Measurements from ENCODE around the gene POLRMT. TPM values are rescaled to one million over a fixed set of nuclear protein-coding genes. Genes with fewer than 3 reads are reported as not detected.

The POLRMT gene
- total RNA-seq, 1 donor from 2014 or later: 58.2 TPM

- POLR2A ChIA-PET: no interaction called here
- Mint-ChIP-seq H3K36me3 (ENCODE audit: low read depth) (no peaks in the 10 kb centered on the region), H3K27ac (no peak overlapping the region), H3K27me3 (no peaks in the 10 kb centered on the region), H3K4me1 (peaks cover 2% of the 10 kb centered on the region), H3K9me3 (no peaks in the 10 kb centered on the region), H3K4me3 (no peak overlapping the region)
- ATAC-seq (ENCODE audit: low read depth): no peak
- CTCF ChIA-PET: no interaction called here
- TF ChIP-seq CTCF (IDR thresholded peaks at IDR 0.05): no peak
- intact Hi-C loops (cut with micrococcal nuclease): no loop called here
- no peak for DNase-seq
Observed at GRCh38 chr19:602391-603301, 30.7 kb downstream of the POLRMT start.

- H3K4me1 Mint-ChIP-seq: peaks cover 2% of the 10 kb centered on the region
- no peak for ATAC-seq (ENCODE audit: low read depth)
- TF ChIP-seq CTCF (IDR thresholded peaks at IDR 0.05): no peak
- H3K27me3 Mint-ChIP-seq: no peaks in the 10 kb centered on the region
- H3K4me3 Mint-ChIP-seq: no peak overlapping the region
- H3K9me3 Mint-ChIP-seq: no peaks in the 10 kb centered on the region
- POLR2A ChIA-PET: no interaction called here
- H3K27ac Mint-ChIP-seq: no peak overlapping the region
- DNase-seq: no peak
- no peaks in the 10 kb centered on the region for H3K36me3 Mint-ChIP-seq (ENCODE audit: low read depth)
- CTCF ChIA-PET: no interaction called here
- intact Hi-C loops (cut with micrococcal nuclease): no loop called here
Observed at GRCh38 chr19:601790-602189, 31.5 kb downstream of the POLRMT start.

- no peak for TF ChIP-seq CTCF (IDR thresholded peaks at IDR 0.05)
- no peaks in the 10 kb centered on the region for H3K9me3 Mint-ChIP-seq
- DNase-seq: no peak
- no peak overlapping the region for H3K4me3 Mint-ChIP-seq
- POLR2A ChIA-PET: no interaction called here
- peaks cover 2% of the 10 kb centered on the region for H3K4me1 Mint-ChIP-seq
- H3K36me3 Mint-ChIP-seq (ENCODE audit: low read depth): no peaks in the 10 kb centered on the region
- no peaks in the 10 kb centered on the region for H3K27me3 Mint-ChIP-seq
- H3K27ac Mint-ChIP-seq: no peak overlapping the region
- intact Hi-C loops (cut with micrococcal nuclease): no loop called here
- ATAC-seq (ENCODE audit: low read depth): no peak
- CTCF ChIA-PET: no interaction called here
Observed at GRCh38 chr19:601310-601709, 32.0 kb downstream of the POLRMT start.

GRCh38 chr19:597406-598315 lies 35.7 kb downstream of the POLRMT start:
- no peak for TF ChIP-seq CTCF (IDR thresholded peaks at IDR 0.05)
- intact Hi-C loops (cut with micrococcal nuclease): no loop called here
- CTCF ChIA-PET: interaction anchor here (0.7 kb wide), 1 partner anchor 85 kb away, joined by 3 read pairs; no protein-coding TSS in a partner anchor
- peaks cover 3% of the 10 kb centered on the region for H3K4me1 Mint-ChIP-seq
- ATAC-seq (ENCODE audit: low read depth) (no peak), DNase-seq (no peak)
- H3K27ac Mint-ChIP-seq: no peak overlapping the region
- H3K4me3 Mint-ChIP-seq: no peak overlapping the region
- H3K9me3 Mint-ChIP-seq: no peaks in the 10 kb centered on the region
- H3K27me3 Mint-ChIP-seq: peaks cover 6% of the 10 kb centered on the region
- POLR2A ChIA-PET: no interaction called here
- H3K36me3 Mint-ChIP-seq (ENCODE audit: low read depth): no peaks in the 10 kb centered on the region

- Mint-ChIP-seq H3K27ac (no peak overlapping the region), H3K36me3 (ENCODE audit: low read depth) (no peaks in the 10 kb centered on the region), H3K4me1 (peaks cover 3% of the 10 kb centered on the region), H3K4me3 (no peak overlapping the region), H3K9me3 (no peaks in the 10 kb centered on the region), H3K27me3 (peaks cover 8% of the 10 kb centered on the region)
- ATAC-seq (ENCODE audit: low read depth) (no peak), DNase-seq (no peak)
- CTCF ChIA-PET: no interaction called here
- intact Hi-C loops (cut with micrococcal nuclease): no loop called here
- POLR2A ChIA-PET: no interaction called here
- no peak for TF ChIP-seq CTCF (IDR thresholded peaks at IDR 0.05)
Observed at GRCh38 chr19:596263-596655, 37.1 kb downstream of the POLRMT start.
